Liver (tissue), 9 donors: ENCODE data around the gene HOXD1. TPM values are rescaled to one million over a fixed set of nuclear protein-coding genes. Genes with fewer than 3 reads are reported as not detected.

ENCODE experiments used
- DNase-seq: peaks from one replicate; pipeline ENCODE4 v3.0.0-alpha.2; 2017; ENCODE audit warnings: low spot score
- H3K27ac ChIP-seq, 2 donors: one replicate each; pipeline ENCODE4 v1.7.0; 2013; ENCODE audit warnings: inconsistent platforms in 2 of 2, low read length in 2 of 2, control low read depth in 1 of 2, low read depth in 1 of 2, mild to moderate bottlenecking in 1 of 2
- H3K27me3 ChIP-seq, 4 donors: one replicate each; pipeline versions ENCODE4 v1.6.1 to v1.7.0; 2013; ENCODE audit warnings: low read length in 3 of 4, inconsistent platforms in 1 of 4, mild to moderate bottlenecking in 1 of 4, moderate library complexity in 1 of 4; ENCODE audit not compliant: control insufficient read depth in 4 of 4, insufficient read depth in 4 of 4
- H3K36me3 ChIP-seq, 4 donors: one replicate each; pipeline versions ENCODE4 v1.6.1 to v1.7.0; 2013; ENCODE audit warnings: low read length in 3 of 4, mild to moderate bottlenecking in 3 of 4, low read depth in 1 of 4, moderate library complexity in 1 of 4; ENCODE audit not compliant: control insufficient read depth in 4 of 4, insufficient read depth in 3 of 4
- H3K4me1 ChIP-seq, 4 donors: one replicate each; pipeline versions ENCODE4 v1.6.1 to v1.7.0; 2013; ENCODE audit warnings: low read length in 3 of 4, mild to moderate bottlenecking in 3 of 4, moderate library complexity in 1 of 4; ENCODE audit not compliant: control insufficient read depth in 4 of 4, insufficient read depth in 4 of 4
- H3K4me3 ChIP-seq, 3 donors: one replicate each; pipeline versions ENCODE4 v1.6.1 to v1.7.0; 2013; ENCODE audit warnings: low read length in 3 of 3, control low read depth in 1 of 3, low read depth in 1 of 3, mild to moderate bottlenecking in 1 of 3
- H3K9ac ChIP-seq, 2 donors: one replicate each; pipeline ENCODE4 v1.7.0; 2013; ENCODE audit warnings: low read length in 2 of 2, mild to moderate bottlenecking in 2 of 2, moderate library complexity in 2 of 2, control low read depth in 1 of 2, low read depth in 1 of 2
- H3K9me3 ChIP-seq, 4 donors: one replicate each; pipeline versions ENCODE4 v1.6.1 to v1.7.0; 2013; ENCODE audit warnings: low read length in 3 of 4; ENCODE audit not compliant: control insufficient read depth in 4 of 4
- EGR1 ChIP-seq, 2 donors: IDR thresholded peaks; 2 replicates each; pipeline ENCODE4 v1.6.1; 2016 to 2018; ENCODE audit warnings: antibody characterized with exemption in 2 of 2, low read depth in 2 of 2
- FOXA1 ChIP-seq: IDR thresholded peaks from 2 replicates; pipeline ENCODE4 v1.6.1; 2016; ENCODE audit warnings: antibody characterized with exemption
- FOXA2 ChIP-seq: IDR thresholded peaks from 2 replicates; pipeline ENCODE4 v1.6.1; 2016; ENCODE audit warnings: antibody characterized with exemption
- GABPA ChIP-seq, 2 donors: IDR thresholded peaks in 1 of 2; conservative IDR thresholded peaks in 1 of 2; 2 replicates each; pipeline ENCODE4 v1.6.1; 2016; ENCODE audit warnings: antibody characterized with exemption in 2 of 2, mild to moderate bottlenecking in 1 of 2, moderate library complexity in 1 of 2
- HNF4A ChIP-seq, 2 donors: conservative IDR thresholded peaks; 2 replicates each; pipeline ENCODE4 v1.6.1; 2016; ENCODE audit warnings: antibody characterized with exemption in 2 of 2, mild to moderate bottlenecking in 2 of 2
- JUND ChIP-seq, 2 donors: IDR thresholded peaks; 2 replicates each; pipeline ENCODE4 v1.6.1; 2016; ENCODE audit warnings: antibody characterized with exemption in 2 of 2
- NR2F2 ChIP-seq: IDR thresholded peaks from 2 replicates; pipeline ENCODE4 v1.6.1; 2016; ENCODE audit warnings: antibody characterized with exemption
- RAD21 ChIP-seq, 2 donors: IDR thresholded peaks; 2 replicates each; pipeline ENCODE4 v1.6.1; 2016; ENCODE audit warnings: antibody characterized with exemption in 2 of 2, mild to moderate bottlenecking in 2 of 2
- RXRA ChIP-seq, 2 donors: IDR thresholded peaks; 2 replicates each; pipeline ENCODE4 v1.6.1; 2017 to 2018; ENCODE audit warnings: antibody characterized with exemption in 2 of 2, mild to moderate bottlenecking in 1 of 2
- SP1 ChIP-seq: IDR thresholded peaks from 2 replicates; pipeline ENCODE4 v1.6.1; 2018; ENCODE audit warnings: antibody characterized with exemption, mild to moderate bottlenecking
- TAF1 ChIP-seq: conservative IDR thresholded peaks from 2 replicates; pipeline ENCODE4 v1.6.1; 2016; ENCODE audit warnings: antibody characterized with exemption, mild to moderate bottlenecking
- YY1 ChIP-seq: IDR thresholded peaks from 2 replicates; pipeline ENCODE4 v1.6.1; 2016; ENCODE audit warnings: antibody characterized with exemption, mild to moderate bottlenecking
- WGBS: extraction: QIAGEN DNeasy Blood & Tissue Kit; methylation state at CpG from one replicate; pipeline ENCODE4 v1.1.7; 2013; 5-methylcytosine and 5-hydroxymethylcytosine counted together
- polyA plus RNA-seq, 2 donors: library from polyadenylated mRNA; stranded (reverse) in 1 of 2; unstranded in 1 of 2; fragments of 200-250 nt in 1 of 2; fragments of >200 nt in 1 of 2; fragmentation: Nextera tagmentation in 1 of 2; extraction: Ambion mirVana in 1 of 2; gene quantifications; one replicate each; pipeline versions ENCODE4 v1.2.1 to v1.2.3, GENCODE V29; 2013 to 2015
- total RNA-seq, 2 donors: library from RNA; depleted of rRNA; stranded (reverse); fragments of >200 nt; gene quantifications; one replicate each; pipeline ENCODE4 v1.2.3, GENCODE V29; 2014
- TF ChIP-seq, protein P1 (sequence below): IDR thresholded peaks from 2 replicates; pipeline ENCODE4 v1.6.1; 2016; ENCODE audit warnings: antibody characterized with exemption
- TF ChIP-seq, protein P2 (sequence below): IDR thresholded peaks from 2 replicates; pipeline ENCODE4 v1.6.1; 2016; ENCODE audit warnings: antibody characterized with exemption, mild to moderate bottlenecking
- TF ChIP-seq, protein P3 (sequence below): IDR thresholded peaks from 2 replicates; pipeline ENCODE4 v1.6.1; 2016; ENCODE audit warnings: antibody characterized with exemption
- TF ChIP-seq, protein P4 (sequence below): fragments of 150-350 bp; IDR thresholded peaks from 2 replicates; pipeline ENCODE4 v1.5.1; 2017; ENCODE audit warnings: improper control_type of control experiment, low read depth, low read length; ENCODE audit not compliant: missing input control
- donor health status: healthy.
- donor health status: healthy.
- donor health status: healthy.
- donor health status: healthy.
- donor health status: healthy.

HOXD1 gene
- total and polyA plus RNA-seq, 4 donors, result not detected

DNA sequence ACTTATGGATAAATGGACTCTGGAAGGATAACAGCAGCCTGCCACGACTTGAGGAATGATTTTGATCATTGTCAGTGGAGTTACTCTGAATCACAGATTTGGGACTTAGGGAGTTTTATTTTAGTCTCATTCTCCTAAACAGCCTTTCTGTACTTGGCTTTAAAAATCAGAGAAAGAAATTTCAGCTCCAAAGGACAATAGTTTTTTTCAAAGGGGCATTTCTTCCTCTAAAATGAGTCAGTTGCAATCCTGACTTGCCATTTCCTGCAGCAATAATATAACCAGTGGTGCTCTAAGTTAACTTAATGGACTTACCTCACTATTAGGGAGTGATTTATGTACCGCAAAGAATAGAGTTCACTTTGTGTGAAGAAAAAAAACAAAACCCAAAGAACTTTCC, 45.7 kb downstream of the HOXD1 start (continued):
- TF ChIP-seq GABPA (IDR thresholded peaks at IDR 0.05 in 1 of 2, conservative IDR thresholded peaks at IDR 0.05 in 1 of 2) (no peak), RAD21 (IDR thresholded peaks at IDR 0.05) (no peak), FOXA1 (no peak), FOXA2 (no peak), YY1 (no peak), SP1 (no peak), JUND (IDR thresholded peaks at IDR 0.05) (no peak)

DNA sequence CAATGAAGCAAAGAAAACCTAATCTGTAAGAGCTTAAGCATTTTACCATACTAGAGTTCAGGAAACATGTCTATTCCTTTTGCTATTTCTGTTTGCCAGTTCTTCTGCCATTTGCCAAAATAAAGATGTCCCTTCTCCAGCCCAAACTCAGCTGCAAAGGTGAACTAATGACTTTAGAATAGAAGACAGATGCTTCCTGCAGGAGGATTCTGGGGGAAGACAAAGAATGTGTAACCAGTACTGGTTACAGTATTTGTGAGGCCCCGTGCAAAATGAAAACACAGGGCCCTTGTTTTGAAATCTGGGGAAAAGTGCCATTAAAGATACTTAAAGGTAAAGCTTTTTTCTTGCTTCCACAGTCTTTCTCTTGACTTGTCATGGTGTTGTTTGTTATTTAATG, 46.5 kb downstream of the HOXD1 start:
- H3K4me3 ChIP-seq, result no peak overlapping the region
- no peaks in the 10 kb centered on the region for H3K9me3 ChIP-seq
- DNase-seq, result no peak
- H3K27ac ChIP-seq, result no peak overlapping the region
- H3K4me1 ChIP-seq, result no peaks in the 10 kb centered on the region
- H3K9ac ChIP-seq, result no peak overlapping the region
- WGBS, result 68% methylated on average over 1 of the region's 1 CpG
- no peaks in the 10 kb centered on the region for H3K36me3 ChIP-seq
- TF ChIP-seq, protein P1, sequence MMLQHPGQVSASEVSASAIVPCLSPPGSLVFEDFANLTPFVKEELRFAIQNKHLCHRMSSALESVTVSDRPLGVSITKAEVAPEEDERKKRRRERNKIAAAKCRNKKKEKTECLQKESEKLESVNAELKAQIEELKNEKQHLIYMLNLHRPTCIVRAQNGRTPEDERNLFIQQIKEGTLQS, result no peak
- H3K27me3 ChIP-seq, result no peaks in the 10 kb centered on the region

DNA sequence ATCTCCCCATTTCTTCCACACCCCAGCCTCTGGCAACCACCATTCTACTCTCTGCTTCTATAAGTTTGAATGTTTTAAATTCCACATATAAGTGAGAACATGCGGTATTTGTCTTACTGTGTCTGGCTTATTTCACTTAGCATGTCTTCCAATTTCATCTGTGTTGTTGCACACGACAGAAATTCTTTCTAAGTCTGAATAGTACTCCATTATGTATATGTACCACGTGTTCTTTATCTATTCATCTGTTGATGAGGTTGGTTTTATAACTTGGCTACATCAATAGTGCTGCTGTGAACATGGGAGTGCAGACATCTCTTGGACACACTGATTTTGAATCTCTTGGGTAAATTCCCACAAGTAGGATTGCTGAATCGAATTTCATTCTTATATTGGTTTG, 49.0 kb downstream of the HOXD1 start:
- WGBS, result 67% methylated on average over 4 of the region's 4 CpGs
- no peak for DNase-seq

DNA sequence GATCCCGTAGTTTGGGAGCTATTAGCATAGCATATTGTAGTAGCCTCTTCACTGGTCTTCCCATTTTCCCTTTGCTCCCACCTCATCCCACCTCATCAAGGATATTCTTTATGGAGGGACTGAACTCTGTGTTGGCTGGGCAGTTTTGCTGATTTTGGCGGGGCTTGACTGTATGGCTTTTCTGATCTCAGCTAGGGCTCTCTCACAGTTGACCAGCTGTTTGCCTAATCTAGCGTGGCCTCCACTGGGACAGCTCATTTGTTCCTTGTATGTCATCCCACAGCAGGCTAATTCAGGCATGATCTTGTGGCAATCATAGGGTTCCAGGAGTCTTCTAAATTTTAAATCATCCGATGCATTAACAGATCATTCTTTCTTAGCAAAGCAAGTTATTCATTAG, 50.6 kb downstream of the HOXD1 start:
- Histone ChIP-seq H3K27ac (no peak overlapping the region), H3K27me3 (no peaks in the 10 kb centered on the region), H3K4me3 (no peak overlapping the region), H3K36me3 (no peaks in the 10 kb centered on the region), H3K4me1 (no peaks in the 10 kb centered on the region), H3K9me3 (no peaks in the 10 kb centered on the region), H3K9ac (no peak overlapping the region)
- TF ChIP-seq SP1 (no peak), NR2F2 (no peak), RAD21 (IDR thresholded peaks at IDR 0.05) (no peak), EGR1 (IDR thresholded peaks at IDR 0.05; ENCODE audit: low read depth in 2 of 2) (no peak), TAF1 (no peak)
- TF ChIP-seq, protein P2, sequence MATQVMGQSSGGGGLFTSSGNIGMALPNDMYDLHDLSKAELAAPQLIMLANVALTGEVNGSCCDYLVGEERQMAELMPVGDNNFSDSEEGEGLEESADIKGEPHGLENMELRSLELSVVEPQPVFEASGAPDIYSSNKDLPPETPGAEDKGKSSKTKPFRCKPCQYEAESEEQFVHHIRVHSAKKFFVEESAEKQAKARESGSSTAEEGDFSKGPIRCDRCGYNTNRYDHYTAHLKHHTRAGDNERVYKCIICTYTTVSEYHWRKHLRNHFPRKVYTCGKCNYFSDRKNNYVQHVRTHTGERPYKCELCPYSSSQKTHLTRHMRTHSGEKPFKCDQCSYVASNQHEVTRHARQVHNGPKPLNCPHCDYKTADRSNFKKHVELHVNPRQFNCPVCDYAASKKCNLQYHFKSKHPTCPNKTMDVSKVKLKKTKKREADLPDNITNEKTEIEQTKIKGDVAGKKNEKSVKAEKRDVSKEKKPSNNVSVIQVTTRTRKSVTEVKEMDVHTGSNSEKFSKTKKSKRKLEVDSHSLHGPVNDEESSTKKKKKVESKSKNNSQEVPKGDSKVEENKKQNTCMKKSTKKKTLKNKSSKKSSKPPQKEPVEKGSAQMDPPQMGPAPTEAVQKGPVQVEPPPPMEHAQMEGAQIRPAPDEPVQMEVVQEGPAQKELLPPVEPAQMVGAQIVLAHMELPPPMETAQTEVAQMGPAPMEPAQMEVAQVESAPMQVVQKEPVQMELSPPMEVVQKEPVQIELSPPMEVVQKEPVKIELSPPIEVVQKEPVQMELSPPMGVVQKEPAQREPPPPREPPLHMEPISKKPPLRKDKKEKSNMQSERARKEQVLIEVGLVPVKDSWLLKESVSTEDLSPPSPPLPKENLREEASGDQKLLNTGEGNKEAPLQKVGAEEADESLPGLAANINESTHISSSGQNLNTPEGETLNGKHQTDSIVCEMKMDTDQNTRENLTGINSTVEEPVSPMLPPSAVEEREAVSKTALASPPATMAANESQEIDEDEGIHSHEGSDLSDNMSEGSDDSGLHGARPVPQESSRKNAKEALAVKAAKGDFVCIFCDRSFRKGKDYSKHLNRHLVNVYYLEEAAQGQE, result no peak
- TF ChIP-seq, protein P3, sequence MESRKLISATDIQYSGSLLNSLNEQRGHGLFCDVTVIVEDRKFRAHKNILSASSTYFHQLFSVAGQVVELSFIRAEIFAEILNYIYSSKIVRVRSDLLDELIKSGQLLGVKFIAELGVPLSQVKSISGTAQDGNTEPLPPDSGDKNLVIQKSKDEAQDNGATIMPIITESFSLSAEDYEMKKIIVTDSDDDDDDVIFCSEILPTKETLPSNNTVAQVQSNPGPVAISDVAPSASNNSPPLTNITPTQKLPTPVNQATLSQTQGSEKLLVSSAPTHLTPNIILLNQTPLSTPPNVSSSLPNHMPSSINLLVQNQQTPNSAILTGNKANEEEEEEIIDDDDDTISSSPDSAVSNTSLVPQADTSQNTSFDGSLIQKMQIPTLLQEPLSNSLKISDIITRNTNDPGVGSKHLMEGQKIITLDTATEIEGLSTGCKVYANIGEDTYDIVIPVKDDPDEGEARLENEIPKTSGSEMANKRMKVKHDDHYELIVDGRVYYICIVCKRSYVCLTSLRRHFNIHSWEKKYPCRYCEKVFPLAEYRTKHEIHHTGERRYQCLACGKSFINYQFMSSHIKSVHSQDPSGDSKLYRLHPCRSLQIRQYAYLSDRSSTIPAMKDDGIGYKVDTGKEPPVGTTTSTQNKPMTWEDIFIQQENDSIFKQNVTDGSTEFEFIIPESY, result no peak
- DNase-seq, result no peak
- WGBS, result 90% methylated on average over 4 of the region's 4 CpGs

More for the DNA sequence above, 49.0 kb downstream of the HOXD1 start:
- no peak overlapping the region for H3K9ac ChIP-seq
- H3K36me3 ChIP-seq, result no peaks in the 10 kb centered on the region
- no peaks in the 10 kb centered on the region for H3K27me3 ChIP-seq
- no peak overlapping the region for H3K27ac ChIP-seq
- no peak for TF ChIP-seq RXRA (IDR thresholded peaks at IDR 0.05)
- TF ChIP-seq FOXA1, result no peak
- TF ChIP-seq, protein P1, result no peak
- no peak for TF ChIP-seq HNF4A (conservative IDR thresholded peaks at IDR 0.05)
- TF ChIP-seq EGR1 (IDR thresholded peaks at IDR 0.05; ENCODE audit: low read depth in 2 of 2), result no peak
- TF ChIP-seq, protein P4, sequence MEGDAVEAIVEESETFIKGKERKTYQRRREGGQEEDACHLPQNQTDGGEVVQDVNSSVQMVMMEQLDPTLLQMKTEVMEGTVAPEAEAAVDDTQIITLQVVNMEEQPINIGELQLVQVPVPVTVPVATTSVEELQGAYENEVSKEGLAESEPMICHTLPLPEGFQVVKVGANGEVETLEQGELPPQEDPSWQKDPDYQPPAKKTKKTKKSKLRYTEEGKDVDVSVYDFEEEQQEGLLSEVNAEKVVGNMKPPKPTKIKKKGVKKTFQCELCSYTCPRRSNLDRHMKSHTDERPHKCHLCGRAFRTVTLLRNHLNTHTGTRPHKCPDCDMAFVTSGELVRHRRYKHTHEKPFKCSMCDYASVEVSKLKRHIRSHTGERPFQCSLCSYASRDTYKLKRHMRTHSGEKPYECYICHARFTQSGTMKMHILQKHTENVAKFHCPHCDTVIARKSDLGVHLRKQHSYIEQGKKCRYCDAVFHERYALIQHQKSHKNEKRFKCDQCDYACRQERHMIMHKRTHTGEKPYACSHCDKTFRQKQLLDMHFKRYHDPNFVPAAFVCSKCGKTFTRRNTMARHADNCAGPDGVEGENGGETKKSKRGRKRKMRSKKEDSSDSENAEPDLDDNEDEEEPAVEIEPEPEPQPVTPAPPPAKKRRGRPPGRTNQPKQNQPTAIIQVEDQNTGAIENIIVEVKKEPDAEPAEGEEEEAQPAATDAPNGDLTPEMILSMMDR, result no peak
- no peak overlapping the region for H3K4me3 ChIP-seq
- H3K9me3 ChIP-seq, result no peaks in the 10 kb centered on the region
- H3K4me1 ChIP-seq, result no peaks in the 10 kb centered on the region
